ENCODE measurements around the gene KLK11. TPM values are rescaled to one million over a fixed set of nuclear protein-coding genes. Genes with fewer than 3 reads are reported as not detected.

Gene KLK11
- total and polyA plus RNA-seq, 2 of the 8 experiments (the other 6 are each of a cell fraction or from before 2014, with no cell fraction given): 0.45 TPM; not detected in 1

- Histone ChIP-seq H4K8ac (ENCODE audit: extremely low read depth, insufficient read depth, low read length) (peak overlapping the region; percentile 8; the same call in 1 of the 2 replicates), H3K4me1 (replicated peaks in 1 of 4; ENCODE audit: control insufficient read depth in 3 of 4, insufficient read depth in 4 of 4, low read length in 3 of 4) (peaks cover 3 to 25% (median 17%) of the 10 kb centered on the region in 4 experiments), H3K79me2 (ENCODE audit: control insufficient read depth in 1 of 2, insufficient read depth in 2 of 2, low read length in 2 of 2) (no peaks in the 10 kb centered on the region), H4K5ac (ENCODE audit: insufficient read length, low read depth, low read length) (no peak overlapping the region), H4K20me1 (replicated peaks in 1 of 2; ENCODE audit: control insufficient read depth in 1 of 2, insufficient read depth in 2 of 2, low read length in 2 of 2) (no peaks in the 10 kb centered on the region), H3K9ac (replicated peaks in 1 of 4; ENCODE audit: extremely low read depth in 1 of 4, low read depth in 3 of 4, low read length in 3 of 4) (no peak overlapping the region), H4K91ac (replicated peaks; ENCODE audit: insufficient read length, low read length) (peak overlapping the region; percentile 23), H3K56ac (replicated peaks; ENCODE audit: insufficient read length, low read depth, low read length) (no peak overlapping the region), H2BK15ac (ENCODE audit: low read length) (0 out of 2 replicates have a peak overlapping the region, but pooled peaks have one; percentile 40), H2BK120ac (replicated peaks; ENCODE audit: low read depth, low read length) (no peak overlapping the region), H2AK5ac (ENCODE audit: low read depth, low read length) (no peak overlapping the region), H2BK5ac (ENCODE audit: low read depth, low read length) (no peak overlapping the region), H2BK12ac (ENCODE audit: low read depth, low read length) (peak overlapping the region; percentile 30; the same call in 1 of the 2 replicates), H2AFZ (ENCODE audit: low read length) (no peak overlapping the region), H3K27ac (ENCODE audit: low read depth, low read length) (no peak overlapping the region), H2BK20ac (ENCODE audit: low read length) (no peak overlapping the region), H3K23me2 (ENCODE audit: low read depth, low read length) (no peaks in the 10 kb centered on the region; the same call in 1 of the 2 replicates), H3K36me3 (ENCODE audit: control insufficient read depth in 2 of 4, insufficient read depth in 4 of 4, low read length in 3 of 4) (no peaks in the 10 kb centered on the region), H3K23ac (ENCODE audit: insufficient read length) (no peak overlapping the region), H3K79me1 (ENCODE audit: low read depth, low read length) (no peaks in the 10 kb centered on the region), H3K4me2 (ENCODE audit: insufficient read depth in 1 of 2, low read depth in 2 of 2, low read length in 2 of 2) (no peak overlapping the region), H3K14ac (ENCODE audit: insufficient read length) (no peak overlapping the region), H3K27me3 (replicated peaks in 1 of 4; ENCODE audit: control insufficient read depth in 3 of 4, extremely low read depth in 1 of 4, insufficient read depth in 3 of 4, low read length in 3 of 4) (no peaks in the 10 kb centered on the region; a peak in 1 of 7 replicates), H3K4me3 (ENCODE audit: extremely low read depth in 1 of 4, insufficient read depth in 2 of 4, low read depth in 3 of 4, low read length in 4 of 4) (no peak overlapping the region), H3K9me3 (ENCODE audit: insufficient read depth in 2 of 2, low read depth in 1 of 2, low read length in 1 of 2) (no peaks in the 10 kb centered on the region), H3K18ac (ENCODE audit: extremely low read depth, low read length) (0 out of 2 replicates have a peak overlapping the region, but pooled peaks have one; percentile 1), H3K4ac (replicated peaks; ENCODE audit: insufficient read length, low read depth, low read length) (no peak overlapping the region)
- no peak for FAIRE-seq
- 86% methylated on average over 16 of the region's 18 CpGs; no CpG with 5 or more reads in 1 of the 2 experiments for WGBS, 2 experiments (ENCODE audit: extremely low coverage in 1 of 2, insufficient coverage in 1 of 2, insufficient read length in 1 of 2, insufficient replicate concordance in 2 of 2, low coverage in 1 of 2, low lambda C conversion rate in 2 of 2, missing lambda C conversion rate in 1 of 2)
- ChIA-PET CTCF (ENCODE audit: partially characterized antibody) (interaction anchor here (1.1 to 15.0 kb wide), 4 partner anchors 9 to 67 kb away, joined by 4 to 269 read pairs (median 4); partner anchors contain the start of genes KLK12 and KLK8), POLR2A (ENCODE audit: partially characterized antibody) (interaction anchor here (0.6 to 1.3 kb wide), 4 partner anchors 19 to 1317 kb away, joined by 3 to 4 read pairs (median 4); partner anchors contain the start of gene KLK8)
- DNase-seq (ENCODE audit: low read depth in 1 of 2, low spot score in 2 of 2): no peak
- no peak for TF ChIP-seq YY1 (IDR thresholded peaks at IDR 0.05; ENCODE audit: low read depth, low read length)
- TF ChIP-seq RXRA (IDR thresholded peaks at IDR 0.05; ENCODE audit: insufficient read depth, low read depth, low read length): no peak
- no peak for TF ChIP-seq TCF12 (IDR thresholded peaks at IDR 0.05; ENCODE audit: low read depth, low read length)
- TF ChIP-seq TEAD4 (IDR thresholded peaks at IDR 0.05; ENCODE audit: low read depth, low read length): no peak
- no peak for TF ChIP-seq KDM1A (IDR thresholded peaks at IDR 0.05; ENCODE audit: borderline replicate concordance, low read length)
- TF ChIP-seq NRF1 (IDR thresholded peaks at IDR 0.05; ENCODE audit: low read depth, low read length): no peak
- TF ChIP-seq CBX5 (IDR thresholded peaks at IDR 0.05; ENCODE audit: low read depth, low read length): no peak
- TF ChIP-seq USF2 (IDR thresholded peaks at IDR 0.05; ENCODE audit: low read length): no peak
- no peak for TF ChIP-seq POLR2AphosphoS5 (IDR thresholded peaks at IDR 0.05; ENCODE audit: low read depth, low read length)
- no peak for TF ChIP-seq SIN3A (conservative IDR thresholded peaks at IDR 0.05 in 1 of 2, IDR thresholded peaks at IDR 0.05 in 1 of 2; ENCODE audit: low read depth in 1 of 2, low read length in 2 of 2)
- TF ChIP-seq SP2 (IDR thresholded peaks at IDR 0.05; ENCODE audit: low read length): no peak
These were observed 435 bp downstream of the KLK11 start for GRCh38 chr19:51025809-51026553.

Data from H1 (cell line).